HG03575 (cell line): ENCODE results near the gene FCER2.

ENCODE experiments used
- ATAC-seq: cut with Tn5 transposase; IDR thresholded peaks from one replicate; pipeline ENCODE4 v1.9.1; 2021; ENCODE audit not compliant: unreplicated experiment, insufficient number of reproducible peaks, low FRiP score; ENCODE audit errors: extremely low read depth

Gene FCER2

GRCh38 chr19:7705387-7706187 lies 3.7 kb upstream of the FCER2 start:
- ATAC-seq: no peak

GRCh38 chr19:7704280-7705060 lies 2.5 kb upstream of the FCER2 start:
- ATAC-seq: no peak

- no peak for ATAC-seq
Observed at GRCh38 chr19:7703332-7703731, 1.4 kb upstream of the FCER2 start.

- no peak for ATAC-seq
Observed at GRCh38 chr19:7701049-7701653, 780 bp downstream of the FCER2 start.

- ATAC-seq: no peak
Observed at GRCh38 chr19:7699417-7700401, 2.2 kb downstream of the FCER2 start.

GRCh38 chr19:7699003-7699402 lies 2.9 kb downstream of the FCER2 start:
- ATAC-seq: no peak

- ATAC-seq: no peak
Observed at GRCh38 chr19:7698583-7698982, 3.3 kb downstream of the FCER2 start.

- ATAC-seq: no peak
Observed at GRCh38 chr19:7697721-7698287, 4.1 kb downstream of the FCER2 start.

- ATAC-seq: no peak
Observed at GRCh38 chr19:7694499-7694898, 7.4 kb downstream of the FCER2 start.

- ATAC-seq: no peak
Observed at GRCh38 chr19:7692417-7693088, 9.4 kb downstream of the FCER2 start.

GRCh38 chr19:7691497-7691896 lies 10.4 kb downstream of the FCER2 start:
- ATAC-seq: no peak

- no peak for ATAC-seq
Observed at GRCh38 chr19:7690779-7691258, 11.1 kb downstream of the FCER2 start.

GRCh38 chr19:7689165-7689564 lies 12.8 kb downstream of the FCER2 start:
- no peak for ATAC-seq

GRCh38 chr19:7687177-7687576 lies 14.8 kb downstream of the FCER2 start:
- ATAC-seq: no peak

- no peak for ATAC-seq
Observed at GRCh38 chr19:7685546-7686445, 16.1 kb downstream of the FCER2 start.

GRCh38 chr19:7682175-7682855 lies 19.6 kb downstream of the FCER2 start:
- ATAC-seq: no peak
